GM21423 (cell line): ENCODE measurements around the gene POU3F2.

Source experiments
- ATAC-seq: cut with Tn5 transposase; IDR thresholded peaks from one replicate; pipeline ENCODE4 v1.9.1; 2021; ENCODE audit warnings: mild to moderate bottlenecking, moderate library complexity; ENCODE audit not compliant: unreplicated experiment

Gene POU3F2

GRCh38 chr6:98843271-98844243, 9.2 kb downstream of the POU3F2 start:
- no peak for ATAC-seq

GRCh38 chr6:98844244-98845210, 10.2 kb downstream of the POU3F2 start:
- ATAC-seq: no peak

DNA sequence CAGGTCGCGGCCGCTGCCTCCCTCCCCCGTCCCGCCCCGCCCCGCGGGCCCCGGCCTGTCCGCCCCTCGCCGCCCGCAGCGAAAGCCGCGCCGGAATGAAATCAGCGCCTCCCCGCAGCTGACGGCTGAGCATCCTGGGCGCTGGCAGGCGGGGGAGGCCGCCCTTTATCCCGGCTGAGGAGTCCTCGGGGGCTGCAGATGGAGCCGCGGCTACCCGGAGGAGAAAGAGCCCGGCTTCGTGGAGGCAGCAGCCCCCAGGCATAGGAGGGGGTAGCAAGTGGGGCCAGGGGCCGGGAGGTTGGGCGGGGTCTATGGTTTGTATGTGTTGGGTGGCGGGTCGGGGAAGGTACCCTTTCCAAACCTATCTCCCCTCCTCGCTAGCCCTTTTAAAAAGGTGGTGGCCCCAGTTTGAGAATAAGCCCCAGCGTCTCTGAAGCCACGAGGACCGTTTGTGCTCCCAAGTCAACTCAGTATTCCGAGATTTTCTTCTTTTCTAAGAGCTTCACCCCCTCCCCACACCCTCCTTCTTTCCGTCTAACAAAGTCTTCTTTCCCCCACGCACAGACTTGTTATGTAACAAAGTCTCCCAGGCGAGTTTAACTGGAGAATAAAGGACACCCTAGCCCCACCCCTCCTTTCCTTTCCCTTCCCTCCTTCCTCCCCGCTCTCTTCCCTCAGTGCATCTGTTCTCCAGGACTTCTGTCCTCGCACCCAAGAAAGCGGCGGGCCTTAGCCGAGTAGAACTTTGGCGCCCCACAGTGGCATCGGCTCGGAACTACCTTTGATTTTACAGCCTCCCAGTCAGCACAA, 11.0 kb downstream of the POU3F2 start:
- peak; percentile 62 for ATAC-seq

- no peak for ATAC-seq
Measured at GRCh38 chr6:98846021-98846380, 11.6 kb downstream of the POU3F2 start.

GRCh38 chr6:98847416-98847778, 13.0 kb downstream of the POU3F2 start:
- no peak for ATAC-seq

DNA sequence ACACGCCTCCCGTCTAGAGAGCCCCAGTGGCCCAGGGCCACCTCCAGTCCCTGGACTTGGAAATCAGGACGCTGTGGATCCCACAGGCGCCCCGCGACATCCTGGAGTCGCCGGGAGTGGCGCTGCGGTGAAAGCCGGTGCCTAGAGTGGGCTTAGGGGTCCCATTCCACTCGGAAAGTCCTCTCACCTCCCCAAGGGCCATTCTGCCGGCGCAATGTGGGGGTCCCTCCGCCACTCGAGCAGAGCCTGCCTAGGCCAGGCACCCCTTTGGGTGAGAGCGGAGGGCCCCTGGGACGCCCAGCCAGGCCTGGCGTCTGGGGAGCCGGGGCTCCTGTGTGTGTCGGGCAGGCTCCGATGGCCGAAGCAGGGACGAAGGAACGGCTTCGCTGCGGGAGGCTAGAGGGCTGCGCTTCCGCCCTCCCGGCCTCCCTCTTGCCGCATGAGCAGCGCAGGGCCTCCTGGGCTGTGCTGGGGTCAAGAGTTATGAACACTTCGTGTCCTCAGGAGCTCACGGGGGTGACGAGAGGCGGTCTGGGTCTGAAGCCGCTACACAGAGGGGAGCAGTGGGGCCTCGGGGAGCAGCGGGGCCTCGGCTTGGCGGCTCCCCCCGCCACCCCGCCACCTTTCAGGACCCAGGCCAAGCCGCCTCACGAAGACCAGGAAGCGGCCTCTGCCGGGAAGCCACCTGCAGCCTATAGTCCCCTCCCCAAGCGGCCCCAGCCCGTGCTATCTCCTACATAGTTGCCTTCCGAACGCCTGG, 13.6 kb downstream of the POU3F2 start:
- peak; percentile 57 for ATAC-seq

GRCh38 chr6:98848539-98849242, 14.3 kb downstream of the POU3F2 start:
- no peak for ATAC-seq

DNA sequence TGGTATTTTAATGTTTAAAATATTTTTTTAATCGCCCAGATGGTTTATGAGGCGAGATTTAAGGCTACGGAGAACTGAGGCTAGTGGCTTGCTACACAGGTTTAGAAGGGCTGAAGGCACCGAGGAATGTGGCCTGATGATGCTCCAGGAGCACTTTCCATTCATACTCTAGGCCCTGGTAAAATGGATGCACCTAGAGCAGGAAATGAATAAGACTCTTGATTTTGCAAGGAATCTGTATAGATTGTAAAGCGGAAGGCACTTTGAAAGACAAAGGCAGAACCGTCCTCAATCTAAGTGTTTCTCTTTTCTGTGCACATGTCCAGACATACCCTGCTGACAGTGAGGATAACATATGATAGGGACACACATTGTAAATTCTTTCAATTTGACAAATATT, 30.1 kb downstream of the POU3F2 start:
- no peak for ATAC-seq

DNA sequence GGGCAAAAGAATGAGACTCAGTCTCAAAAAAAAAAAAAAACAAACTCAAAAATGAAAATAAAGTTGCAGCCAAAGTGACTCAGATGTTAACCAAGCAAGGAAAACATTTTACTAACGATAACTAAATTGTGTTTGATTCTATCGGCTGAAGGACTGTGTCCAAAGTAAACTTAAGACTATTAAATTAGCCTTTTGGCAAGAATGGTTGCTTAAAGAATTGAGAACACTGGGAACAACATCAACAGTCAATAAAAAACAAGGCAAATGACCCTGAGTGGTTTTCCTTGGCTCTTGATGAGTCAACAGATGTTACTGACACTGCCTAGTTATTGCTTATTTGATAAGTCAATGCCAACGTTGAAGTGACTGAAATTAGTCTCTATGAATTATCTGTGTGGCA, 36.7 kb downstream of the POU3F2 start:
- no peak for ATAC-seq

DNA sequence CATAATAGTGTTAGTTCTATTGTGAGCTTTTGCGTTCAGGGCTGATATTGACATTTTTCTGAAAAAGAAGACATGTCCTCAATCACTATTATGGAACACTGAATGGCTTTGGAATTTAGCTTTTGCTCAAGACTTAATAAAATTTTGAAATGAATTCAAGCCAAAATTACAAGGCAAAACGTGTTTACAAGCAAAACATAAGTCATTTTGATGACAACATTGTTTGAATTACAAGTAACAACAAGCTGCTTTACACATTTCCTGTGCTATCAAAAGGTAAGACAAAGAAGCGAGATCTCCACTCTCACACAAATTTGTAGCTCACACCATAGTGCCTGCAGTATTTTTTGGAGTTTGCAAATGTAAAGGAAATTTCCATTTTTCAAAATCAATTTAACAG, 37.4 kb downstream of the POU3F2 start:
- no peak for ATAC-seq

DNA sequence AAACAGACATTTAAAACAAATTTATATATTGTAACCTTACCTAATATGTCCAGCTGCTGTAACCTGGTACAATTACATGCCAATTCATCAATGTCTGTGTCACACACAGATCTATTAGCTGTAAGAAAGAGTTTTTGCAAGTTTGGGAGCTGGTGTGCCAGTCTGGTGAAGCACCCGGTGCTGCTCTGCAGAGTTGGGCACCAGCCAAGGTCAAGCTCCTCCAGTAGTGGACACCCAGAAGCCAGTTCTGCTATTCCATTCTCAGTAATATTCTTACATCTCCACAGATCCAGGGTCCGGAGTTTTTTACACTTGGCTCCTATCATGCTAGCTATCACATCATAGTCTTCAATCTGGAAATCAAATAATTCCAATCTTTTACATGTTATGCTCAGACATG, 41.0 kb downstream of the POU3F2 start:
- ATAC-seq: no peak

DNA sequence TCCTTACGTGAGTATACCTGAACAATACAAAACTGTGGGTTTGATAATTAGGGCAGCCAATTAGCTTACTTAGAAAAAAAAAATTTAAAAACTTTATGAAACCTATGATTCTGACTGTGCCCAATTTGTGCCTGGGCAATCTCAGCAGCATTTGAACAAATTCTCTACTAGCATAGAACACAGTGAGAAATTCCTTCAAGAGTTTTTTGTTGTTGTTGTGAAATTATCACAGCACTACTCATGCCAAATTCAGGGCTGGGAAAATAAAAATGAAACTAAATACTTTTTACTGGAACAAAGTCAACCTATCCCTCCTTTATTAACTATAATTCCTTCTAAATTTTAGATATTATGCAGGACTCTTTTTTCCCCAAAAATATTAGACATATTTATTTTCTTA, 42.9 kb downstream of the POU3F2 start:
- ATAC-seq: no peak

- ATAC-seq: peak; percentile 95
Measured at GRCh38 chr6:98880486-98880885, 46.1 kb downstream of the POU3F2 start.

- ATAC-seq: no peak
Measured at GRCh38 chr6:98885330-98885729, 51.0 kb downstream of the POU3F2 start.

GRCh38 chr6:98887650-98888049, 53.3 kb downstream of the POU3F2 start:
- no peak for ATAC-seq
